ENCODE results near the gene GPR137C. TPM values are rescaled to one million over a fixed set of nuclear protein-coding genes. Genes with fewer than 3 reads are reported as not detected.

GPR137C gene
- total and polyA plus RNA-seq, 2 donors from 2014 or later: 0.24 to 0.54 TPM

GRCh38 chr14:52640137-52640536 lies 87.5 kb downstream of the GPR137C start:
- no peaks in the 10 kb centered on the region for H3K4me1 ChIP-seq (ENCODE audit: control insufficient read depth in 2 of 3, insufficient read depth in 2 of 3, low read depth in 1 of 3, low read length in 3 of 3)
- intact Hi-C loops (cut with DNase I): no loop called here
- DNase-seq: no peak
- no peaks in the 10 kb centered on the region for H3K27me3 ChIP-seq (ENCODE audit: control insufficient read depth, insufficient read depth, low read length)
- FAIRE-seq: no peak
- no peaks in the 10 kb centered on the region for H3K36me3 ChIP-seq (ENCODE audit: control insufficient read depth in 2 of 3, insufficient read depth in 3 of 3, low read length in 3 of 3)
- no peak overlapping the region for H3K9ac ChIP-seq (ENCODE audit: low read length in 3 of 3)
- no peak for TF ChIP-seq CTCF (IDR thresholded peaks at IDR 0.05; ENCODE audit: borderline replicate concordance, extremely low read depth, insufficient read depth)
- no peak overlapping the region for H3K27ac ChIP-seq (ENCODE audit: low read depth in 2 of 2, low read length in 2 of 2)
- peaks cover 0 to 6% (median 0%) of the 10 kb centered on the region in 3 donors for H3K9me3 ChIP-seq (ENCODE audit: control insufficient read depth in 2 of 3, insufficient read depth in 1 of 3, low read length in 3 of 3)
- no peak overlapping the region for H3K4me3 ChIP-seq (ENCODE audit: low read length in 3 of 3)

- Histone ChIP-seq H3K27me3 (ENCODE audit: control insufficient read depth, insufficient read depth, low read length) (no peaks in the 10 kb centered on the region), H3K9ac (ENCODE audit: low read length in 3 of 3) (no peak overlapping the region), H3K4me1 (ENCODE audit: control insufficient read depth in 2 of 3, insufficient read depth in 2 of 3, low read depth in 1 of 3, low read length in 3 of 3) (no peaks in the 10 kb centered on the region), H3K27ac (ENCODE audit: low read depth in 2 of 2, low read length in 2 of 2) (no peak overlapping the region), H3K36me3 (ENCODE audit: control insufficient read depth in 2 of 3, insufficient read depth in 3 of 3, low read length in 3 of 3) (no peaks in the 10 kb centered on the region), H3K9me3 (ENCODE audit: control insufficient read depth in 2 of 3, insufficient read depth in 1 of 3, low read length in 3 of 3) (peaks cover 0 to 6% (median 0%) of the 10 kb centered on the region in 3 donors), H3K4me3 (ENCODE audit: low read length in 3 of 3) (no peak overlapping the region)
- TF ChIP-seq CTCF (IDR thresholded peaks at IDR 0.05; ENCODE audit: borderline replicate concordance, extremely low read depth, insufficient read depth): no peak
- intact Hi-C loops (cut with DNase I): no loop called here
- DNase-seq: no peak
- FAIRE-seq: no peak
These were observed 89.1 kb downstream of the GPR137C start for GRCh38 chr14:52641745-52642144.

GRCh38 chr14:52649511-52649910 lies 96.9 kb downstream of the GPR137C start:
- Histone ChIP-seq H3K27me3 (ENCODE audit: control insufficient read depth, insufficient read depth, low read length) (no peaks in the 10 kb centered on the region), H3K9me3 (ENCODE audit: control insufficient read depth in 2 of 3, insufficient read depth in 1 of 3, low read length in 3 of 3) (no peaks in the 10 kb centered on the region), H3K9ac (ENCODE audit: low read length in 3 of 3) (no peak overlapping the region), H3K4me3 (ENCODE audit: low read length in 3 of 3) (no peak overlapping the region), H3K27ac (ENCODE audit: low read depth in 2 of 2, low read length in 2 of 2) (no peak overlapping the region), H3K4me1 (ENCODE audit: control insufficient read depth in 2 of 3, insufficient read depth in 2 of 3, low read depth in 1 of 3, low read length in 3 of 3) (no peaks in the 10 kb centered on the region), H3K36me3 (ENCODE audit: control insufficient read depth in 2 of 3, insufficient read depth in 3 of 3, low read length in 3 of 3) (peaks cover 0 to 7% (median 0%) of the 10 kb centered on the region in 3 donors)
- FAIRE-seq: no peak
- intact Hi-C loops (cut with DNase I): no loop called here
- no peak for DNase-seq
- TF ChIP-seq CTCF (IDR thresholded peaks at IDR 0.05; ENCODE audit: borderline replicate concordance, extremely low read depth, insufficient read depth): no peak

- DNase-seq: no peak
- intact Hi-C loops (cut with DNase I): no loop called here
- no peaks in the 10 kb centered on the region for H3K27me3 ChIP-seq (ENCODE audit: control insufficient read depth, insufficient read depth, low read length)
- no peak overlapping the region for H3K4me3 ChIP-seq (ENCODE audit: low read length in 3 of 3)
- no peaks in the 10 kb centered on the region for H3K9me3 ChIP-seq (ENCODE audit: control insufficient read depth in 2 of 3, insufficient read depth in 1 of 3, low read length in 3 of 3)
- no peak overlapping the region for H3K27ac ChIP-seq (ENCODE audit: low read depth in 2 of 2, low read length in 2 of 2)
- no peaks in the 10 kb centered on the region for H3K4me1 ChIP-seq (ENCODE audit: control insufficient read depth in 2 of 3, insufficient read depth in 2 of 3, low read depth in 1 of 3, low read length in 3 of 3)
- peaks cover 0 to 7% (median 0%) of the 10 kb centered on the region in 3 donors for H3K36me3 ChIP-seq (ENCODE audit: control insufficient read depth in 2 of 3, insufficient read depth in 3 of 3, low read length in 3 of 3)
- H3K9ac ChIP-seq (ENCODE audit: low read length in 3 of 3): no peak overlapping the region
- no peak for TF ChIP-seq CTCF (IDR thresholded peaks at IDR 0.05; ENCODE audit: borderline replicate concordance, extremely low read depth, insufficient read depth)
- FAIRE-seq: no peak
These were observed 98.1 kb downstream of the GPR137C start for GRCh38 chr14:52650774-52651173.
